A549 (cell line): ENCODE results near the gene WDR19.

Source experiments
- CEBPB ChIP-seq, 2 experiments: fragments of >200 bp in 1 of 2; sonication (Bioruptor Twin) in 1 of 2; formaldehyde crosslinking in 1 of 2; IDR thresholded peaks; 2 replicates each; pipeline ENCODE4 v1.6.1; 2012 to 2016
- CHD4 ChIP-seq: fragments of 200-600 bp; sonication (generic); IDR thresholded peaks from 2 replicates; pipeline ENCODE4 v1.6.1; 2016; ENCODE audit warnings: antibody characterized with exemption, mild to moderate bottlenecking, borderline replicate concordance
- CTCF ChIP-seq: fragments of >200 bp; sonication (Bioruptor Twin); formaldehyde crosslinking; IDR thresholded peaks from 3 replicates; pipeline ENCODE4 v1.5.1; 2016
- EHMT2 ChIP-seq: fragments of 200-600 bp; sonication (generic); IDR thresholded peaks from 2 replicates; pipeline ENCODE4 v1.6.1; 2016; ENCODE audit warnings: antibody characterized with exemption, low read depth, mild to moderate bottlenecking, moderate library complexity
- EP300 ChIP-seq, 2 experiments: fragments of >200 bp; sonication (Bioruptor Twin); formaldehyde crosslinking; IDR thresholded peaks; 2 replicates in 1 of 2; 3 replicates in 1 of 2; pipeline ENCODE4 v1.6.1; 2016 to 2017
- MAX ChIP-seq: IDR thresholded peaks from 2 replicates; pipeline ENCODE4 v1.6.1; 2012
- MAZ ChIP-seq: fragments of 150-350 bp; IDR thresholded peaks from 2 replicates; pipeline ENCODE4 v1.6.1; 2014; ENCODE audit warnings: antibody characterized with exemption, low read depth, low read length, borderline replicate concordance
- POLR2A ChIP-seq: IDR thresholded peaks from 2 replicates; pipeline ENCODE4 v1.6.1; 2012; ENCODE audit warnings: mild to moderate bottlenecking, low read length
- POLR2AphosphoS2 ChIP-seq: conservative IDR thresholded peaks from 2 replicates; pipeline ENCODE4 v1.6.1; 2012; ENCODE audit warnings: low read length, improper control_type of control experiment, inconsistent platforms
- RCOR1 ChIP-seq: fragments of 150-350 bp; IDR thresholded peaks from 2 replicates; pipeline ENCODE4 v1.6.1; 2014; ENCODE audit warnings: antibody characterized with exemption, low read length, low read depth
- REST ChIP-seq: fragments of 200-600 bp; sonication (generic); IDR thresholded peaks from 2 replicates; pipeline ENCODE4 v1.6.1; 2016; ENCODE audit warnings: antibody characterized with exemption, mild to moderate bottlenecking, moderate library complexity
- RFX5 ChIP-seq: fragments of 450-650 bp; IDR thresholded peaks from 2 replicates; pipeline ENCODE4 v1.7.1; 2014; ENCODE audit warnings: antibody characterized with exemption, mild to moderate bottlenecking, moderate library complexity
- TP53 ChIP-seq: fragments of 250-450 bp; sonication (Bioruptor Pico); IDR thresholded peaks from 2 replicates; pipeline ENCODE4 v1.5.0; 2021; ENCODE audit warnings: mild to moderate bottlenecking, moderate library complexity
- ZNF302 ChIP-seq: fragments of 250-450 bp; sonication (Bioruptor Pico); IDR thresholded peaks from 2 replicates; pipeline ENCODE4 v1.9.0; 2021; ENCODE audit warnings: inconsistent platforms, mild to moderate bottlenecking, moderate library complexity

- TF ChIP-seq MAZ, result no peak
- no peak for TF ChIP-seq POLR2A
- no peak for TF ChIP-seq CTCF
- TF ChIP-seq POLR2AphosphoS2, result no peak
- TF ChIP-seq CHD4, result no peak
- no peak for TF ChIP-seq TP53
- TF ChIP-seq MAX, result no peak
- no peak for TF ChIP-seq EP300 (IDR thresholded peaks at IDR 0.05)
- no peak for TF ChIP-seq EHMT2
- TF ChIP-seq CEBPB (IDR thresholded peaks at IDR 0.05), result no peak
- no peak for TF ChIP-seq ZNF302 (CRISPR knock-in tag)
- no peak for TF ChIP-seq RCOR1
- TF ChIP-seq REST, result no peak
- no peak for TF ChIP-seq RFX5
Observed at GRCh38 chr4:39263895-39264294, 81.6 kb downstream of the WDR19 start.
